ENCODE measurements around the gene SRRD. TPM values are rescaled to one million over a fixed set of nuclear protein-coding genes. Genes with fewer than 3 reads are reported as not detected.

The SRRD gene
- total and polyA plus RNA-seq, 2 of the 8 experiments (the other 6 are each of a cell fraction or from before 2014, with no cell fraction given): 17.1 to 25.3 TPM

GRCh38 chr22:26439559-26439958 lies 44.1 kb upstream of the SRRD start:
- Histone ChIP-seq H3K4ac (replicated peaks; ENCODE audit: insufficient read length, low read depth, low read length) (no peak overlapping the region), H4K91ac (replicated peaks; ENCODE audit: insufficient read length, low read length) (no peak overlapping the region), H3K27ac (ENCODE audit: low read depth, low read length) (no peak overlapping the region), H3K18ac (ENCODE audit: extremely low read depth, low read length) (no peak overlapping the region), H2BK20ac (ENCODE audit: low read length) (no peak overlapping the region), H4K20me1 (replicated peaks in 1 of 2; ENCODE audit: control insufficient read depth in 1 of 2, insufficient read depth in 2 of 2, low read length in 2 of 2) (peaks cover 3 to 11% of the 10 kb centered on the region in 2 experiments), H3K4me3 (ENCODE audit: extremely low read depth in 1 of 4, insufficient read depth in 2 of 4, low read depth in 3 of 4, low read length in 4 of 4) (no peak overlapping the region), H3K23me2 (ENCODE audit: low read depth, low read length) (0 out of 2 replicates have a peak, but pooled peaks cover 2% of the 10 kb centered on the region), H3K9me3 (ENCODE audit: insufficient read depth in 2 of 2, low read depth in 1 of 2, low read length in 1 of 2) (no peaks in the 10 kb centered on the region), H3K4me2 (ENCODE audit: insufficient read depth in 1 of 2, low read depth in 2 of 2, low read length in 2 of 2) (no peak overlapping the region), H3K36me3 (ENCODE audit: control insufficient read depth in 2 of 4, insufficient read depth in 4 of 4, low read length in 3 of 4) (peaks cover 0 to 3% (median 0%) of the 10 kb centered on the region in 4 experiments; a peak in 2 of 8 replicates), H3K27me3 (replicated peaks in 1 of 4; ENCODE audit: control insufficient read depth in 3 of 4, extremely low read depth in 1 of 4, insufficient read depth in 3 of 4, low read length in 3 of 4) (no peaks in the 10 kb centered on the region), H4K5ac (ENCODE audit: insufficient read length, low read depth, low read length) (no peak overlapping the region), H3K9ac (replicated peaks in 1 of 4; ENCODE audit: extremely low read depth in 1 of 4, low read depth in 3 of 4, low read length in 3 of 4) (no peak overlapping the region), H3K79me2 (ENCODE audit: control insufficient read depth in 1 of 2, insufficient read depth in 2 of 2, low read length in 2 of 2) (no peaks in the 10 kb centered on the region; a peak in 1 of 4 replicates), H4K8ac (ENCODE audit: extremely low read depth, insufficient read depth, low read length) (no peak overlapping the region), H2BK120ac (replicated peaks; ENCODE audit: low read depth, low read length) (no peak overlapping the region), H3K56ac (replicated peaks; ENCODE audit: insufficient read length, low read depth, low read length) (no peak overlapping the region), H3K14ac (ENCODE audit: insufficient read length) (no peak overlapping the region), H2AFZ (ENCODE audit: low read length) (no peak overlapping the region), H3K23ac (ENCODE audit: insufficient read length) (no peak overlapping the region), H3K79me1 (ENCODE audit: low read depth, low read length) (peaks cover 9% of the 10 kb centered on the region), H2BK12ac (ENCODE audit: low read depth, low read length) (no peak overlapping the region), H2BK5ac (ENCODE audit: low read depth, low read length) (no peak overlapping the region), H2AK5ac (ENCODE audit: low read depth, low read length) (no peak overlapping the region), H2BK15ac (ENCODE audit: low read length) (no peak overlapping the region), H3K4me1 (replicated peaks in 1 of 4; ENCODE audit: control insufficient read depth in 3 of 4, insufficient read depth in 4 of 4, low read length in 3 of 4) (no peaks in the 10 kb centered on the region)
- POLR2A ChIA-PET (ENCODE audit: partially characterized antibody): interaction anchor here (1.8 to 5.1 kb wide), 3 partner anchors 9 to 45 kb away, joined by 5 to 14 read pairs (median 9); partner anchors contain the start of genes ASPHD2, HPS4 and SRRD
- CTCF ChIA-PET (ENCODE audit: partially characterized antibody): interaction anchor here (0.6 to 3.9 kb wide), 4 partner anchors 8 to 413 kb away, joined by 3 to 23 read pairs (median 8); no protein-coding TSS in a partner anchor
- no peak for FAIRE-seq
- no peak for DNase-seq (ENCODE audit: low read depth in 1 of 2, low spot score in 2 of 2)
- TF ChIP-seq MAFK (IDR thresholded peaks at IDR 0.05; ENCODE audit: low read depth, low read length): no peak
- TF ChIP-seq CBX5 (IDR thresholded peaks at IDR 0.05; ENCODE audit: low read depth, low read length): no peak
- TF ChIP-seq KDM1A (IDR thresholded peaks at IDR 0.05; ENCODE audit: borderline replicate concordance, low read length): peak; percentile 82
- TF ChIP-seq SIRT6 (IDR thresholded peaks at IDR 0.05; ENCODE audit: low read length): no peak
- 81% methylated on average over 3 of the region's 3 CpGs; no CpG with 5 or more reads in 1 of the 2 experiments for WGBS, 2 experiments (ENCODE audit: extremely low coverage in 1 of 2, insufficient coverage in 1 of 2, insufficient read length in 1 of 2, insufficient replicate concordance in 2 of 2, low coverage in 1 of 2, low lambda C conversion rate in 2 of 2, missing lambda C conversion rate in 1 of 2)
